ENCODE results near the gene TMEM43.
A peak's percentile ranks its signal among the peaks of the same experiment; 100 is the strongest.

Gene TMEM43

DNA sequence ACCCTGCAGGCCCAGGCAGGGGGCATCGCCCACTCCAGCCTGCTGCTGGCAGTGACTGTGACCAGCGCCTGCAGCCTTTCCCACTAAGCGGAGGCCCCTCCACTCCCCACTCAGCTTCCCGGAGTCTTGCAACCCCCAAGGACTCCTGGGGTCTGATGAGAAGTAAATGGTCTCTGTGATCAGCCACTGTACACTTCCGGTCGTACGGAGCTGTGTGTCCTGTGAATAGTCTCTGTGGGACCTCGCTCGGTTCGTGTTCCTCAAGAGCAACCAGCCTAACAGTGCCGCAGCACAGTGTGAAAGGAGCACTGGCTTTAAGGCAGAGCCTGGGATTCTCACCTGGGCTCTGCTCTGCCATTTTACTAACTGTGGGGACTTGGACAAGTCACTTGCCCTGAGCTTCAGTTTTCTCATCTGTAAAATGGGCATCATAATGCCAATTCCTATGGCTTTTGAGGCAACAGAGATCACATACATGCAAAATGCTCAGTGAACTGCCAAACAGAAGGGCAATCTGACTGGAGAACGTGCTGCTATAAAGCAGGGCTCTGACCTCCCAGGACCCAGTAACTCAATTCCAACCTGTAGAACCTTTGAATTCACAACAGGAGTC is 26.7 kb downstream of the TMEM43 start:
- DNase-seq (ENCODE audit: low read depth) = no peak

DNA sequence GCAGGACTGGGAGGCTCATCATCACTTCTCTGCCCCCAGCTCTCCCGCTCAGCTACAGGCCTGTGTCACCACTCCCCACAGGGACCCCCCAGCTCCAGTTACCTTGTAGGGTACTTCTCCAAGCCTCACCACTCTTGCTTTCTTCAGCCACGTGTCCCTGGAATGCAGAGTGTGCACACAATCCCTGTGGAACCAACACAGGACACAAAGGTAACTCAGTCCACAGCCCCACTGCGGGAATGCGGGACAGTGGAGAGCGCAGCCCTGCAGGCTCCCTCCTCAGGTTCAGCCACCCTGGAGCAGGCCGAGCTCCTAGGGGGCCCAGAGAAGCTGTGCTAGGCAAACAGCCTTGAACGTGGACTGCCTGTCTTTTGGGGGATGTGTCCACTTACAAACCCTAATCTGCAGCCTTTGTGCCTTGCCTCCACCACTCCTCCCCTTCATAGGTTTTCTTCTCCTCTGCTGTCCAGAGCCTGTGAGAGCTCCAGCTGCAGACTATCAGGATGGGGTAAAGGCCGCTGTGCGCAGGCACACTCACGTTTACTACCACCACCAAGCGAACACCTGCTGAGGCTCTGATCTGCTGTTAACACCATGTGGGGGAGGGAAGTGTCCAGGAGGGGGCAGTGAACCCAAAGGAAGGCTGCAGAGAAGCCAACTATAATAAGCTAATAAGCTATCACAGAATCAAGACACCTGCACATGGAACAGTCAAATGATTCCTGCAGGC is 27.5 kb downstream of the TMEM43 start:
- DNase-seq (ENCODE audit: low read depth) = no peak

DNA sequence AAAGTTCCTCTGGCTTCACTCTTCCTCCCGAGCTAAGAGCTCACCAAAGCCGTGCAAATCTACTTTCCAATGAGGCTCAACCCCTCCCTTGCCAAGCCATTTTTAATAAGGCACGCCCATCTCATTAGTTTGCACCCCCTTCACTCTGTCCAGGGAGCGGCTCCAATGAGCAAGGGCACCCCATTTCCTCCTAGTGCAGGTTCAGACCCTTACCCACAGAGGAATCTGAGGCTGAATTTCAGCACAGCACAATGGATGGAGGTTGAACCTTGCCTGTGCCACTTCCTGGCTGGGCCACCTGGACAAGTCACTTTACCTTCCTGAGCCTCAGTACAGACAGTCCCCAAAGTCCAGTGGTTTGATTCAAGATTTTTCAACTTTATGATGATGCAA is 28.1 kb downstream of the TMEM43 start:
- no peak for DNase-seq (ENCODE audit: low read depth)

- DNase-seq (ENCODE audit: low read depth) = no peak
These were observed 28.8 kb downstream of the TMEM43 start for GRCh38 chr3:14153663-14154062.

DNA sequence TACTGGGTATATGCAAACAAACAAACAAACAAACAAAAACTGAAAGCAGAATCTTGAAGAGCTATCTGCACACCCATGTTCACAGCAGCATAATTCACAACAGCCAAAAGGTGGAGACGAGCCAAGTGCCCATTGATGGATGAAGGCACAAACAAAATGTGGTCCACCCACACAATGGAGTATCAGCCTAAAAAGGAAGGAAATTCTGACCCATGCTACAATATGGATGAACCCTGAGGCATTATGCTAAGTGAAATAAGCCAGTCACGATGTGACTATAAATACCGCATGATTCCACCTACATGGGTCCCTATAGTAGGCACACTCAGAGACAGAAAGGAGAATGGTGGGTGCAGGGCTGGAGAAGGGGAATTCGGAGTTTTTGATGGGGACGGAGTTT is 29.4 kb downstream of the TMEM43 start:
- no peak for DNase-seq (ENCODE audit: low read depth)

DNA sequence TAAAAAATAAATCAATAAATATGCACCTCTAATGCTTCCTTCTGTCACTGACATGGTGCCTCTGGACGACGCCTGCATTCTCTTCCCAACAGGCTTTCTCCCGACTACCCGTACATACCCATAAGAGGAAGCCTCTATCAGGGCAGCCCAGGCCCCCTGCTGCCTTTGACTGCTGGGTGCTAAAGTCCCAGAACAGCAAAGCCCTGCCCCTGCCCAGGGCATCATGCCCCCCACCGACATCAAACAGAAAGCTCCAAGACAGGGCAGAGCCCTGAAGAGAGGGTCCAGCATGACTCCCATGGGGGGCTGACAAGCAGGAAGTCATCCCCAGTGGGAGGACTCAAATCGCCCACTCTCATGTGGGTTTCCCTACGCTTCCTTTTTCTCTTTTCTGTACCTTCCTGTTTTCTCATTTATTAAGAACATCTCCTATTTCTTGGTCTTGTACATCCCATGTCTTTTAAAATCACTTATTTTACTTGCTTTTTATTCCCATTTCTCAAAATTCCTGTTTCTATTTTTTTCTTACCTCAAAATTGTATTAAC is 30.1 kb downstream of the TMEM43 start:
- DNase-seq (ENCODE audit: low read depth) = no peak

- no peak for DNase-seq (ENCODE audit: low read depth)
These were observed 31.3 kb downstream of the TMEM43 start for GRCh38 chr3:14156201-14156600.

GRCh38 chr3:14156843-14157561 is 32.1 kb downstream of the TMEM43 start:
- no peak for DNase-seq (ENCODE audit: low read depth)

DNA sequence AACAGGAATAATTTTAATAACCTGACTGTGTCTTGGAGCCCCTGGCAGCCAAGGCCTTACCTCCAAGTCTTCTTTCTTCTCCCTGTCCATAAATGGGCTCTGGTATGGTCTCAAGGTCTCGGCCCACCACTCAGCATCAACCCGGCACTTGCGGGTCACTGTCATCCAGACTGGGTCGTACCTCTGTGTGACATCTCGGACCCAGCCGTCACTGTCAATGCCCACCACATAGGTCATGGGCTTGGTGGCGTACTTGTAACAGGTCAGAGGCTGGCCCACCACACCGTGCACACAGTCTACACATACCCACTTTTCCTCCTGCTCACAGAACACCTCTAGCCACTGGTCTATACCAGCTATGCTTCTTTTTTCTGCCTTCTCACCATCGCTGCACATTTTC is 33.1 kb downstream of the TMEM43 start:
- no peak for DNase-seq (ENCODE audit: low read depth)

DNA sequence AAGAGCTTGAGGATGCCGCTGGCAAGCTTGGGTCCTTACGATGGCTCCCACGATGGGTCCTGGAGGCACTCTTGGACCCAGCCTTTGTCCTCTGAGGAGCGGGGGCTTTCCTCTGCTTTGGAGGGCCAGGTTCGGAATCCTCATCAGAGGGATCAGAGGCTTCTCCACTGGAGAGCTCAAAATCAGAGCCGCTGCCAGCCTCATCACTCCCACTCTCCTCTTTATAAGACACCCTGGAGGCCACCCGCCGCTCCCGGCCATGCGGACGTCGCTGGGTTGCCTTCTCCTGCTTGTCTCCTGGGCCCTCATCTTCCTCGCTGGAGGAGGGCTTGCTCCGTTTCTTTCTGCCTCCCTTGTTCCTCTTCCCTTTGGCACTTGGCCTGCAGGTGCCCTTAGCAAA is 33.5 kb downstream of the TMEM43 start:
- no peak for DNase-seq (ENCODE audit: low read depth)

DNA sequence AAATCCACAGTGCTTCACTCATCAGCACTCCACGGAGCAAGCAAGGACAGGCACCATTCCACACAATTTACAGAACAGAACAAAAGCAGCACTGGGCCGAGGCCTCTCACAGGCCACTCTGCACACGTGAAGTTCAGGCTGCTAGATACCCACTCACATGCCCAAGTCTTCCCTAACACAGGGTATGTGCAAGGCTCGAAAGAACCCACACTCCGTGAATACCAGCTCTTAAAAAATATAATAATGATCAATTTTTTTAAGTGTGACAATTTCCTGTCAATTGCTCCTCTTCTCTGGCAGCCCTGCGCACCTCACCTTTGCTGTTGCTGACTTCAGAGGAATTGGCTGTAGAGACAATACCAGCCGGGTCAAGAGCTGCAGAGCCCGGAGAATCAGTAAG is 34.6 kb downstream of the TMEM43 start:
- DNase-seq (ENCODE audit: low read depth) = no peak

- no peak for DNase-seq (ENCODE audit: low read depth)
These were observed 36.4 kb downstream of the TMEM43 start for GRCh38 chr3:14161282-14161681.

GRCh38 chr3:14162178-14162577 is 37.3 kb downstream of the TMEM43 start:
- DNase-seq (ENCODE audit: low read depth) = no peak

DNA sequence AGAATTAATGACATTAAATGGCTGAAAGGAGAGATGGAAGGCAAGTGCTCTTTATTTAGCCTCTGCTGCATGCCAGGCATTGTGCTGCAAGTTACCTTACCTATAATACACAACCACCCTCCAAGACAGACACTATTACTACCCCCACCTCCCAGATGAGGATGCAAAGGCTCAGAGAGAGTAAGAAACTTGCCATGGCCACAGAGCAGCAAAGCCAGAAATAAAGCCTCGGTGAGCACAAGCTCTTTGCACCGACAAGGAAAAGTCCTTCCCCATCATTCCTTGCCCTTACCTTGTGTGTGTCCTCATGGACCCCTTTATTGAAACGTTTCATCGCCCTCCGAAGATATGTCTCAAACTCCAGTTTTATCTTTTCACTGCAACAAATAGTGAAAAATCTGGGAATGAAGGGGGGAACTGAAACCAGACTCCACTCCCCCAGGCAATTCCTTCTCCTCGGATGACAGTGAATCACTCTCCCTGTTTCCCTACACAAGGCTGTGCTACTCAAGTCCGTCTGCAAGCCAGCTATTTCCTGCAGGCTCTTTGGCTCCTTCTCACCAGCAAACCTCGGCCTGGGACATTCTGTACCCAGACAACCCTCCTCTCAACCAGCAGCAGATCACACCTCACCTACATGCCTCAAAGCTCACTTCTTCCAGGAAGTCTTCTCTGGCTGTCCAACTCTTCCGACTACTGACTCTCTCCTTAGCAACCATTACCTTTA is 42.2 kb downstream of the TMEM43 start:
- DNase-seq (ENCODE audit: low read depth) = no peak

GRCh38 chr3:14169435-14169834 is 44.6 kb downstream of the TMEM43 start:
- DNase-seq (ENCODE audit: low read depth) = no peak

DNA sequence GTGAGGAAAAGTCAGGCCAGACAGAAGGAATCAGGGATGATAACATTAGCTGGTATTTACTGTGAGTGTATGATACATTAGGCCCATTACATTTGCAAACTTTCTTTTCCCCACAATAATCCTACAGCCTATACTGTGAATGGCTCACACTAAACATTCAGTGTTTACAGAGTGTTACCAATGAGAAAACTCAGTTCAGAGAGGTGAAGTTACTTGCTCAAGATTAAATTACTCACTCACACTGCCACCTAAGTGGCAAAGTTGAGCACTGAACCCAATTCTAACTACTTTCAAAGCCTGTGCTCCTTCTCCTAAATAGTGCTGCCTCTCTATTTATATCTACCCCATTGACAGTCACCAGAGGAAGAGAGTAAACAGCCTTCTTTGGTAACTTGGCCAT is 45.0 kb downstream of the TMEM43 start:
- DNase-seq (ENCODE audit: low read depth) = no peak

DNA sequence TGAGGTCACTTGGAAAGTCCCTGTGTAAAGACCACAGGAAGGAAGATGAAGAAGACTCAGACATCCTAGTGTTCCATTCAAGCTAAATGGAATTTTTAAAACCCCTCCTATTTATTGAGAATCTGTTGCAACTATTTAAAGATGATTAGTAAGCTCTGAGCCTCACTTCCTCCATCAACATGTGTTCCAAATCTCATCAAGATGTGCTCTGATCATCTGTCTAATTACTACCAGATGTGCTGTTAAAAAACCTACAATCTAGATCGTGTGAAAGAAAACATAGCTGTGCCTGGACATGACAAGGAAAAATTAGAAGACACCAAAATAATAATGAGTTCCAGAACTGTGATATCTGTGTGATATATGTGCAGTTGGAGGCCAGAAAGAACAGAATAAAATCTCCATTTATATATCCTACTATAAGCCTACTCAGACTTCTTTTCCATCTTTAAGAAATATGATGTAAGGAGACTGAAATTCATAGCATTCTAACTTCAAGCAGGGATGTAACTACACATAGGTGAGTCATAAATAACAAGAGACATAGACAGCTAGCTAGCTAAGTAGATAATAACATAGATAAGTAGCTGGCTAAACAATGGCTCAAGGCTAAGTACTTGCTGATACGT is 45.8 kb downstream of the TMEM43 start:
- no peak for DNase-seq (ENCODE audit: low read depth)

- DNase-seq (ENCODE audit: low read depth) = no peak
These were observed 47.6 kb downstream of the TMEM43 start for GRCh38 chr3:14172496-14172895.

DNA sequence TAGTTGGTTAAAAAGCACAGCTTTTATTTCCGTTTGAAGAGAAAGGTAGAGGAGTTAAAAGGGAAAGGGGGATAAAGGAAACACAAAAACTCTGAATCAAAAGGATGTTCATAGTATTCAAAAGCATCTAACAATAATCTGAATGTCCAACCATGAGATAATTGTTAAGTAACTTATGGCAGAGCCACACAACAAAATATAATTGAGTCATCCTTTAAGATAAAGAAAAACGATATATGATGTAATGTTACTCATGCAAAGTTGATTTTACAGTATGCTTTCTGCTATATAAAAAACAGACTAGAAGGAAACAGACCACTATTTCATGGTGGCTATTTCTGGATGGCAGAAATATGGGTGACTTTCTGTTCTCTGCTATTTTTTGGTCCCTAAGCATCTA is 49.6 kb downstream of the TMEM43 start:
- no peak for DNase-seq (ENCODE audit: low read depth)

- peak; percentile 17 for DNase-seq (ENCODE audit: low read depth)
These were observed 50.7 kb downstream of the TMEM43 start for GRCh38 chr3:14175383-14176037.

- no peak for DNase-seq (ENCODE audit: low read depth)
These were observed 52.9 kb downstream of the TMEM43 start for GRCh38 chr3:14177580-14178246.
